ENCODE data around the gene LONRF3. TPM values are rescaled to one million over a fixed set of nuclear protein-coding genes. Genes with fewer than 3 reads are reported as not detected.

The LONRF3 gene
- total and polyA plus RNA-seq, 2 of the 8 experiments (the other 6 are each of a cell fraction or from before 2014, with no cell fraction given), result 0.11 TPM; not detected in 1

DNA sequence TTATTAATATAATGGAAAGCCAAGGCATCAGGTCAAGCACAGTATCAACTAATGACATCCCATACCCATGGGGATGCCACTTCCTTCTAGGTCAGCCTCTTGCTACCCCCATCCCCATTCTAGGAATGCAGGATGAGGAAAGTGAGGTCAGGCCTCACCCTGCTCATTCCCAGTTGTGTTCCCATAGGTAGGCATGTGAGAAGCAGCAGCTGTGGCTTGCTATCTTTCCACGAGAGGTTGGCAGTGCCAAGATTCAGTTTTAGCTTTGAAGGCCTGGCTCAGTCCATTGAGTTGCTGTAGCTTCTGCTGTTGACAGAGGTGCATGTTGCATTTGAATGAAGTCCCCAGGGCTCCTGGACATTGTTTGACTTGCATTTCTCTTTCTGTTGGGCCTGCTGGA is 15.5 kb downstream of the LONRF3 start (continued):
- TF ChIP-seq FOSL1 (IDR thresholded peaks at IDR 0.05; ENCODE audit: insufficient read depth, low read depth, low read length), result no peak
- no peak for TF ChIP-seq KDM4A (IDR thresholded peaks at IDR 0.05; ENCODE audit: low read depth, low read length, severe bottlenecking)
- no peak for TF ChIP-seq TAF7 (optimal IDR thresholded peaks at IDR 0.05; ENCODE audit: borderline replicate concordance, low read depth, low read length)
